ENCODE data around the gene SAMD7. TPM values are rescaled to one million over a fixed set of nuclear protein-coding genes. Genes with fewer than 3 reads are reported as not detected.
A peak's percentile ranks its signal among the peaks of the same experiment; 100 is the strongest.

SAMD7 gene
- total RNA-seq, 1 donor from 2014 or later, result not detected

GRCh38 chr3:169864270-169864669, 47.1 kb upstream of the SAMD7 start:
- no peak overlapping the region for H3K4me3 Mint-ChIP-seq
- Histone ChIP-seq H3K36me3 (no peaks in the 10 kb centered on the region), H3K79me2 (ENCODE audit: low read depth) (no peaks in the 10 kb centered on the region), H3K9ac (no peak overlapping the region), H3K4me1 (peaks cover 5% of the 10 kb centered on the region), H3K9me3 (ENCODE audit: low read depth) (no peaks in the 10 kb centered on the region), H2AFZ (replicated peaks) (peak overlapping the region; percentile 9), H3K27ac (no peak overlapping the region), H3K4me2 (no peak overlapping the region), H4K20me1 (ENCODE audit: low read depth) (no peaks in the 10 kb centered on the region), H3K4me3 (no peak overlapping the region), H3K27me3 (no peaks in the 10 kb centered on the region), H3F3A (ENCODE audit: low read depth) (no peaks in the 10 kb centered on the region)
- peaks cover 5% of the 10 kb centered on the region for H3K27me3 Mint-ChIP-seq (ENCODE audit: insufficient read depth, low read depth)
- no peak overlapping the region for H3K27ac Mint-ChIP-seq
- DNase-seq (ENCODE audit: low spot score), result no peak
- no peak for TF ChIP-seq EZH2phosphoT487 (IDR thresholded peaks at IDR 0.05)
- TF ChIP-seq CTCF (IDR thresholded peaks at IDR 0.05), result no peak
- TF ChIP-seq EZH2 (IDR thresholded peaks at IDR 0.05), result no peak
- H3K36me3 Mint-ChIP-seq, result no peaks in the 10 kb centered on the region
- no peaks in the 10 kb centered on the region for H3K4me1 Mint-ChIP-seq
- no peaks in the 10 kb centered on the region for H3K9me3 Mint-ChIP-seq

GRCh38 chr3:169865176-169865767, 46.1 kb upstream of the SAMD7 start:
- no peak overlapping the region for H3K4me3 ChIP-seq
- H3K4me2 ChIP-seq, result no peak overlapping the region
- no peak for TF ChIP-seq EZH2 (IDR thresholded peaks at IDR 0.05)
- TF ChIP-seq CTCF (IDR thresholded peaks at IDR 0.05), result no peak
- no peak for TF ChIP-seq EZH2phosphoT487 (IDR thresholded peaks at IDR 0.05)
- no peak overlapping the region for H3K27ac ChIP-seq
- no peak overlapping the region for H2AFZ ChIP-seq (replicated peaks)
- no peaks in the 10 kb centered on the region for H3K36me3 ChIP-seq
- peaks cover 2% of the 10 kb centered on the region for H3K4me1 Mint-ChIP-seq
- no peaks in the 10 kb centered on the region for H3K79me2 ChIP-seq (ENCODE audit: low read depth)
- no peaks in the 10 kb centered on the region for H3K9me3 ChIP-seq (ENCODE audit: low read depth)
- H3K27ac Mint-ChIP-seq, result no peak overlapping the region
- H3F3A ChIP-seq (ENCODE audit: low read depth), result no peaks in the 10 kb centered on the region
- no peaks in the 10 kb centered on the region for H3K27me3 ChIP-seq
- peaks cover 4% of the 10 kb centered on the region for H3K27me3 Mint-ChIP-seq (ENCODE audit: insufficient read depth, low read depth)
- DNase-seq (ENCODE audit: low spot score), result no peak
- H3K4me3 Mint-ChIP-seq, result no peak overlapping the region
- H3K4me1 ChIP-seq, result peaks cover 5% of the 10 kb centered on the region
- H3K36me3 Mint-ChIP-seq, result no peaks in the 10 kb centered on the region
- no peak overlapping the region for H3K9ac ChIP-seq
- H4K20me1 ChIP-seq (ENCODE audit: low read depth), result no peaks in the 10 kb centered on the region
- no peaks in the 10 kb centered on the region for H3K9me3 Mint-ChIP-seq

GRCh38 chr3:169867584-169868210, 43.7 kb upstream of the SAMD7 start:
- Mint-ChIP-seq H3K4me1 (peaks cover 2% of the 10 kb centered on the region), H3K36me3 (no peaks in the 10 kb centered on the region), H3K27me3 (ENCODE audit: insufficient read depth, low read depth) (peaks cover 4% of the 10 kb centered on the region), H3K27ac (no peak overlapping the region), H3K4me3 (no peak overlapping the region), H3K9me3 (no peaks in the 10 kb centered on the region)
- Histone ChIP-seq H3K27ac (no peak overlapping the region), H4K20me1 (ENCODE audit: low read depth) (no peaks in the 10 kb centered on the region), H3K27me3 (no peaks in the 10 kb centered on the region), H3K4me2 (no peak overlapping the region), H3K4me1 (no peaks in the 10 kb centered on the region), H3K9me3 (ENCODE audit: low read depth) (no peaks in the 10 kb centered on the region), H3K4me3 (no peak overlapping the region), H3F3A (ENCODE audit: low read depth) (no peaks in the 10 kb centered on the region), H3K9ac (no peak overlapping the region), H3K36me3 (no peaks in the 10 kb centered on the region), H2AFZ (replicated peaks) (no peak overlapping the region), H3K79me2 (ENCODE audit: low read depth) (no peaks in the 10 kb centered on the region)
- TF ChIP-seq EZH2 (IDR thresholded peaks at IDR 0.05) (no peak), EZH2phosphoT487 (IDR thresholded peaks at IDR 0.05) (no peak), CTCF (IDR thresholded peaks at IDR 0.05) (no peak)
- DNase-seq (ENCODE audit: low spot score), result no peak
